B cell (primary cell): ENCODE measurements around the gene WDR1. TPM values are rescaled to one million over a fixed set of nuclear protein-coding genes. Genes with fewer than 3 reads are reported as not detected.

Experiments used
- ATAC-seq: fragments of 200-7000 bp; cut with Tn5 transposase; one replicate; pipeline ENCODE4 v1.10.0; 2021; ENCODE audit warnings: low read depth, mild to moderate bottlenecking, moderate number of reproducible peaks, moderate library complexity
- CTCF ChIA-PET: fragments of 350-600 bp; sonication (Branson Sonifier 250); formaldehyde crosslinking; loops from one replicate; lab custom pipeline; 2021; ENCODE audit warnings: antibody characterized with exemption, inconsistent platforms; lab: Charles Lee
- POLR2A ChIA-PET: fragments of 350-600 bp; sonication (Branson Sonifier 250); formaldehyde crosslinking; loops from one replicate; lab custom pipeline; 2021; ENCODE audit warnings: antibody characterized with exemption; lab: Charles Lee
- DNase-seq: peaks from one replicate; pipeline ENCODE4 v3.0.0; 2013
- H2AFZ ChIP-seq: 2 replicates; pipeline ENCODE4 v1.6.1; 2012; ENCODE audit warnings: mild to moderate bottlenecking, low read depth, low read length; ENCODE audit not compliant: insufficient read depth, poor library complexity, severe bottlenecking
- H3K27ac ChIP-seq, 2 donors: 1 replicate in 1 of 2; 2 replicates in 1 of 2; pipeline ENCODE4 v1.5.1; 2012 to 2013; ENCODE audit warnings: low read length in 2 of 2, mild to moderate bottlenecking in 2 of 2, moderate library complexity in 1 of 2
- H3K27me3 ChIP-seq, 4 experiments: fragments of 200-600 bp in 1 of 4; sonication (generic) in 1 of 4; replicated peaks in 1 of 4; 1 replicate in 2 of 4; 2 replicates in 2 of 4; pipeline versions ENCODE4 v1.6.1 to v1.7.0; 2013 to 2016; ENCODE audit warnings: low read length in 3 of 4, mild to moderate bottlenecking in 2 of 4, mixed read lengths in 1 of 4, moderate library complexity in 1 of 4; ENCODE audit not compliant: insufficient read depth in 4 of 4, control insufficient read depth in 3 of 4; ENCODE audit errors: control extremely low read depth in 1 of 4
- H3K36me3 ChIP-seq, 2 experiments: replicated peaks in 1 of 2; 1 replicate in 1 of 2; 2 replicates in 1 of 2; pipeline versions ENCODE4 v1.6.1 to v1.7.1; 2013; ENCODE audit warnings: low read length in 1 of 2; ENCODE audit not compliant: insufficient read depth in 2 of 2, control insufficient read depth in 1 of 2; ENCODE audit errors: control extremely low read depth in 1 of 2, extremely low read depth in 1 of 2
- H3K4me1 ChIP-seq, 2 donors: fragments of 200-600 bp in 1 of 2; sonication (generic) in 1 of 2; 1 replicate in 1 of 2; 2 replicates in 1 of 2; pipeline versions ENCODE4 v1.5.1 to v1.6.1; 2013 to 2017; ENCODE audit warnings: low read length in 2 of 2; ENCODE audit not compliant: control insufficient read depth in 2 of 2, insufficient read depth in 2 of 2
- H3K4me2 ChIP-seq: replicated peaks from 2 replicates; pipeline ENCODE3; 2012; ENCODE audit warnings: mild to moderate bottlenecking, low read depth, low read length; ENCODE audit not compliant: poor library complexity, severe bottlenecking
- H3K4me3 ChIP-seq, 5 experiments: fragments of 200-600 bp in 1 of 5; sonication (generic) in 1 of 5; 1 replicate in 3 of 5; 2 replicates in 2 of 5; pipeline versions ENCODE4 v1.5.1 to v1.7.0; 2011 to 2016; ENCODE audit warnings: low read length in 4 of 5, mild to moderate bottlenecking in 4 of 5, low read depth in 2 of 5, control low read depth in 1 of 5, moderate library complexity in 1 of 5; ENCODE audit not compliant: insufficient read depth in 1 of 5; ENCODE audit errors: control extremely low read depth in 1 of 5, extremely low read depth in 1 of 5
- H3K79me2 ChIP-seq: fragments of 200-600 bp; sonication (generic); one replicate; pipeline ENCODE4 v1.6.0; 2016; ENCODE audit warnings: low read length; ENCODE audit not compliant: control insufficient read depth, insufficient read depth
- H3K9ac ChIP-seq: fragments of 200-600 bp; sonication (generic); 2 replicates; pipeline ENCODE4 v1.6.1; 2017; ENCODE audit warnings: mild to moderate bottlenecking, low read length, moderate library complexity
- H3K9me3 ChIP-seq, 3 donors: one replicate each; pipeline versions ENCODE4 v1.6.1 to v1.7.1; 2013; ENCODE audit warnings: low read length in 2 of 3; ENCODE audit not compliant: control insufficient read depth in 2 of 3, insufficient read depth in 1 of 3; ENCODE audit errors: control extremely low read depth in 1 of 3
- H4K20me1 ChIP-seq: 2 replicates; pipeline ENCODE4 v1.6.0; 2012; ENCODE audit warnings: mild to moderate bottlenecking, low read length; ENCODE audit not compliant: insufficient read depth, control insufficient read depth, poor library complexity, severe bottlenecking
- H3K27ac Mint-ChIP-seq: one replicate; pipeline ENCODE4 v1.8.0; 2021; ENCODE audit warnings: mixed read lengths
- H3K27me3 Mint-ChIP-seq: one replicate; pipeline ENCODE4 v1.8.0; 2021; ENCODE audit warnings: mixed read lengths
- H3K4me1 Mint-ChIP-seq: one replicate; pipeline ENCODE4 v1.8.0; 2021; ENCODE audit warnings: mixed read lengths
- H3K4me3 Mint-ChIP-seq: one replicate; pipeline ENCODE4 v1.8.0; 2021; ENCODE audit warnings: mixed read lengths
- H3K9me3 Mint-ChIP-seq: one replicate; pipeline ENCODE4 v1.8.0; 2022; ENCODE audit warnings: mixed read lengths; ENCODE audit not compliant: insufficient read depth
- CTCF ChIP-seq: fragments of 200-600 bp; IDR thresholded peaks from one replicate; pipeline ENCODE4 v1.8.0; 2022; ENCODE audit warnings: antibody characterized with exemption, mild to moderate bottlenecking
- EZH2 ChIP-seq: IDR thresholded peaks from 2 replicates; pipeline ENCODE4 v1.6.1; 2012; ENCODE audit warnings: borderline replicate concordance, low read depth, mild to moderate bottlenecking, moderate library complexity, low read length; ENCODE audit not compliant: insufficient read depth, poor library complexity, severe bottlenecking
- WGBS: methylation state at CpG from one replicate; pipeline ENCODE4 v1.1.5; 2013; ENCODE audit warnings: missing lambda C conversion rate; ENCODE audit not compliant: insufficient coverage; 5-methylcytosine and 5-hydroxymethylcytosine counted together
- intact Hi-C: fragments of 100-400 bp; cut with micrococcal nuclease; formaldehyde crosslinking; loops from one replicate; pipeline ENCODE4 v1.10.0; 2022
- polyA plus RNA-seq: library from polyadenylated mRNA; depleted of rRNA; stranded (reverse); fragments of >200 nt; gene quantifications from 2 replicates; pipeline ENCODE4 v1.2.3, GENCODE V29; 2012
- total RNA-seq, 2 donors: library from RNA; stranded (reverse); fragments of 120-200 nt in 1 of 2; gene quantifications; 1 replicate in 1 of 2; 2 replicates in 1 of 2; pipeline versions ENCODE4 v1.2.3 to v1.2.4, GENCODE V29; 2013 to 2022

WDR1 gene
- total and polyA plus RNA-seq, 2 donors (not counting 1 experiment from before 2014, with no cell fraction given), result 134 to 217 TPM

DNA sequence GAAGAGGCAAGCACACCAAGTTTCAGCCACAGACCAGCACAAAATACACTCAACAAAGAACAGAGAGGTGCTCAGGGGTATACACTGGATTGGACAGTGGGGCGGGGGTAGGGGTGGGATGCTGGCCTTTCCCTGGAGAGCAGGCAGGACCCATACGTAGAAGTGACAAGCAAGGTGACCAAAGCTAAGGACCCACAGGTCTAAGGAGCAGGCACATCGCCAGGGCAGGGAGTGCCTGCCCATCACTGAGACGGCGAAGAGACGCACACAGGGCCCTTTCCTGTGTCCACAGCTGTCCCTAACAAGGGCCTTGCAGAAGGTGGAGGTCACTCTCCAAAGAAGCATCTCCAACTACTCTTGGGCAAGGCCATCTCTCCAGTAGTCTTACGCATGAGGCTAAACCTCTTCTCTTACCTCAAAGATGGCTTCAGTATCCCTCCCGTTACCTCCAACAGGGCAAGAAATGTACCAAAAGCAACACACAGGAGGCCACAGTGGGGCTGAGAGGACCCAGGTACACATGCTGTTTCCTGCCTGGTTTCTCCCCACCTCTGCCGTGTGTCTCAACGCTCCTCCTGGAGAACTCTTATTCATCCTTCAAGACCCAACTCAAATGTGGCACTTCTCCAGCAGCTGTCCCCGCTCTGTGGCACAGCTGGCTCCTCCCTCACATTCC, 6.5 kb downstream of the WDR1 start:
- Histone ChIP-seq H3K36me3 (peaks cover 0 to 92% of the 10 kb centered on the region in 2 experiments), H2AFZ (no peak overlapping the region), H3K79me2 (peaks cover 100% of the 10 kb centered on the region), H3K9ac (no peak overlapping the region), H3K4me1 (peaks cover 15 to 62% of the 10 kb centered on the region in 2 donors), H3K27me3 (no peaks in the 10 kb centered on the region), H3K4me3 (no peak overlapping the region), H3K9me3 (no peaks in the 10 kb centered on the region), H4K20me1 (peaks cover 100% of the 10 kb centered on the region), H3K27ac (no peak overlapping the region), H3K4me2 (no peak overlapping the region)
- WGBS, result 99% methylated on average over 11 of the region's 11 CpGs
- ChIA-PET POLR2A (no interaction called here), CTCF (no interaction called here)
- H3K27ac Mint-ChIP-seq, result peak overlapping the region; percentile 63
- H3K9me3 Mint-ChIP-seq, result no peaks in the 10 kb centered on the region
- ATAC-seq (no peak), DNase-seq (no peak)
- no peak overlapping the region for H3K4me3 Mint-ChIP-seq
- H3K27me3 Mint-ChIP-seq, result no peaks in the 10 kb centered on the region
- no peak for TF ChIP-seq EZH2
- no peak for TF ChIP-seq CTCF
- H3K4me1 Mint-ChIP-seq, result peaks cover 87% of the 10 kb centered on the region
- intact Hi-C loops, result no loop called here
